ENCODE measurements around the gene MEMO1. TPM values are rescaled to one million over a fixed set of nuclear protein-coding genes. Genes with fewer than 3 reads are reported as not detected.
"Not testable (repeated sequence)": the region's sequence is repeated elsewhere in the genome, so short reads cannot be mapped to it uniquely, and the experiment has no call there.

The MEMO1 gene
- polyA plus RNA-seq (2013): 34.5 and 36.0 TPM in 2 replicates

- Histone ChIP-seq H3K23ac (ENCODE audit: low read length) (no peak within 1 kb of the TSS), H3K14ac (ENCODE audit: low read length) (peak within 1 kb of the TSS; percentile 92), H2BK5ac (ENCODE audit: low read depth, low read length, poor library complexity) (peak within 1 kb of the TSS; percentile 98), H3K79me2 (ENCODE audit: control insufficient read depth, insufficient read depth, low read length, poor library complexity) (peaks cover 16% of the 10 kb centered on the region), H3K36me3 (ENCODE audit: control insufficient read depth in 1 of 2, insufficient read depth in 2 of 2, low read length in 2 of 2) (no peaks in the 10 kb centered on the region), H3K4me1 (ENCODE audit: control insufficient read depth in 1 of 2, insufficient read depth in 2 of 2, low read length in 2 of 2) (peaks cover 0 to 4% of the 10 kb centered on the region in 2 experiments), H3K4me2 (ENCODE audit: low read length) (peak within 1 kb of the TSS; percentile 88), H3K9ac (ENCODE audit: low read length) (peak within 1 kb of the TSS; percentile 89), H4K91ac (ENCODE audit: low read depth, low read length) (peak within 1 kb of the TSS; percentile 96), H3K4ac (ENCODE audit: low read depth, low read length) (peak within 1 kb of the TSS; percentile 2), H2AFZ (ENCODE audit: insufficient read depth, low read length, poor library complexity) (peak within 1 kb of the TSS; percentile 98), H2BK120ac (ENCODE audit: insufficient read depth, low read length, poor library complexity) (peak within 1 kb of the TSS; percentile 99), H3K79me1 (ENCODE audit: low read length) (peaks cover 14% of the 10 kb centered on the region), H3K27me3 (ENCODE audit: insufficient read depth, low read length) (no peaks in the 10 kb centered on the region), H2BK12ac (ENCODE audit: low read length) (peak within 1 kb of the TSS; percentile 65), H3K27ac (ENCODE audit: low read depth, low read length) (peak within 1 kb of the TSS; percentile 100), H3K18ac (ENCODE audit: low read length) (peak within 1 kb of the TSS; percentile 20), H4K12ac (ENCODE audit: low read depth, low read length) (peak within 1 kb of the TSS; percentile 88), H3K9me3 (ENCODE audit: insufficient read depth, low read depth, low read length) (peaks cover 3% of the 10 kb centered on the region), H2AK5ac (ENCODE audit: low read length) (peak within 1 kb of the TSS; percentile 38), H3K4me3 (ENCODE audit: low read depth, low read length) (peak within 1 kb of the TSS; percentile 86), H4K8ac (ENCODE audit: low read depth, low read length) (peak within 1 kb of the TSS; percentile 99)
- WGBS (ENCODE audit: extremely low coverage, insufficient coverage, insufficient read length): no CpG with 5 or more reads among the region's 57 CpGs
- peak; percentile 75 to 84 for DNase-seq
Observed at GRCh38 chr2:32010670-32011484, at the start of gene MEMO1. TSS of gene MEMO1 (minus strand) at chr2:32011008. CDS start at chr2:32010247, 761 bp downstream.

GRCh38 chr2:32060266-32060665 lies 49.5 kb upstream of the MEMO1 start:
- H3K18ac ChIP-seq (ENCODE audit: low read length): no peak overlapping the region
- H4K12ac ChIP-seq (ENCODE audit: low read depth, low read length): no peak overlapping the region
- H3K36me3 ChIP-seq (ENCODE audit: control insufficient read depth in 1 of 2, insufficient read depth in 2 of 2, low read length in 2 of 2): no peaks in the 10 kb centered on the region
- H3K4me1 ChIP-seq (ENCODE audit: control insufficient read depth in 1 of 2, insufficient read depth in 2 of 2, low read length in 2 of 2): no peaks in the 10 kb centered on the region
- H2AK5ac ChIP-seq (ENCODE audit: low read length): no peak overlapping the region
- no peak overlapping the region for H3K9ac ChIP-seq (ENCODE audit: low read length)
- no peak overlapping the region for H3K14ac ChIP-seq (ENCODE audit: low read length)
- H2BK120ac ChIP-seq (ENCODE audit: insufficient read depth, low read length, poor library complexity): no peak overlapping the region
- H2AFZ ChIP-seq (ENCODE audit: insufficient read depth, low read length, poor library complexity): no peak overlapping the region
- no peak overlapping the region for H3K4me2 ChIP-seq (ENCODE audit: low read length)
- H2BK12ac ChIP-seq (ENCODE audit: low read length): no peak overlapping the region
- no peaks in the 10 kb centered on the region for H3K27me3 ChIP-seq (ENCODE audit: insufficient read depth, low read length)
- H3K4ac ChIP-seq (ENCODE audit: low read depth, low read length): no peak overlapping the region
- H3K79me2 ChIP-seq (ENCODE audit: control insufficient read depth, insufficient read depth, low read length, poor library complexity): peaks cover 3% of the 10 kb centered on the region
- no peak overlapping the region for H4K91ac ChIP-seq (ENCODE audit: low read depth, low read length)
- no peak for DNase-seq
- no peak overlapping the region for H4K8ac ChIP-seq (ENCODE audit: low read depth, low read length)
- H3K9me3 ChIP-seq (ENCODE audit: insufficient read depth, low read depth, low read length): no peaks in the 10 kb centered on the region
- no peak overlapping the region for H3K27ac ChIP-seq (ENCODE audit: low read depth, low read length)
- peaks cover 8% of the 10 kb centered on the region for H3K79me1 ChIP-seq (ENCODE audit: low read length)
- H2BK5ac ChIP-seq (ENCODE audit: low read depth, low read length, poor library complexity): no peak overlapping the region
- WGBS (ENCODE audit: extremely low coverage, insufficient coverage, insufficient read length): no CpG with 5 or more reads among the region's 2 CpGs
- no peak overlapping the region for H3K4me3 ChIP-seq (ENCODE audit: low read depth, low read length)
- no peak overlapping the region for H3K23ac ChIP-seq (ENCODE audit: low read length)

GRCh38 chr2:32058130-32058529 lies 47.3 kb upstream of the MEMO1 start:
- Histone ChIP-seq H3K9ac (ENCODE audit: low read length) (no peak overlapping the region), H3K79me1 (ENCODE audit: low read length) (peaks cover 3% of the 10 kb centered on the region), H4K12ac (ENCODE audit: low read depth, low read length) (no peak overlapping the region), H2AFZ (ENCODE audit: insufficient read depth, low read length, poor library complexity) (no peak overlapping the region), H3K9me3 (ENCODE audit: insufficient read depth, low read depth, low read length) (no peaks in the 10 kb centered on the region), H3K23ac (ENCODE audit: low read length) (no peak overlapping the region), H2BK5ac (ENCODE audit: low read depth, low read length, poor library complexity) (no peak overlapping the region), H2BK12ac (ENCODE audit: low read length) (no peak overlapping the region), H2AK5ac (ENCODE audit: low read length) (no peak overlapping the region), H3K4ac (ENCODE audit: low read depth, low read length) (no peak overlapping the region), H4K91ac (ENCODE audit: low read depth, low read length) (no peak overlapping the region), H3K4me2 (ENCODE audit: low read length) (no peak overlapping the region), H2BK120ac (ENCODE audit: insufficient read depth, low read length, poor library complexity) (no peak overlapping the region), H4K8ac (ENCODE audit: low read depth, low read length) (no peak overlapping the region), H3K4me1 (ENCODE audit: control insufficient read depth in 1 of 2, insufficient read depth in 2 of 2, low read length in 2 of 2) (no peaks in the 10 kb centered on the region), H3K79me2 (ENCODE audit: control insufficient read depth, insufficient read depth, low read length, poor library complexity) (no peaks in the 10 kb centered on the region), H3K36me3 (ENCODE audit: control insufficient read depth in 1 of 2, insufficient read depth in 2 of 2, low read length in 2 of 2) (no peaks in the 10 kb centered on the region), H3K14ac (ENCODE audit: low read length) (no peak overlapping the region), H3K27ac (ENCODE audit: low read depth, low read length) (no peak overlapping the region), H3K18ac (ENCODE audit: low read length) (no peak overlapping the region), H3K4me3 (ENCODE audit: low read depth, low read length) (no peak overlapping the region), H3K27me3 (ENCODE audit: insufficient read depth, low read length) (no peaks in the 10 kb centered on the region)
- WGBS (ENCODE audit: extremely low coverage, insufficient coverage, insufficient read length): no CpG with 5 or more reads among the region's 2 CpGs
- DNase-seq: peak in 1 of 2 donors; percentile 39

- not testable (repeated sequence) for H3K4me2 ChIP-seq (ENCODE audit: low read length); H3K9ac ChIP-seq (ENCODE audit: low read length); H4K12ac ChIP-seq (ENCODE audit: low read depth, low read length); H3K4me1 ChIP-seq (ENCODE audit: control insufficient read depth in 1 of 2, insufficient read depth in 2 of 2, low read length in 2 of 2); H4K91ac ChIP-seq (ENCODE audit: low read depth, low read length); H2AFZ ChIP-seq (ENCODE audit: insufficient read depth, low read length, poor library complexity); H2BK5ac ChIP-seq (ENCODE audit: low read depth, low read length, poor library complexity); H3K79me2 ChIP-seq (ENCODE audit: control insufficient read depth, insufficient read depth, low read length, poor library complexity); H3K4me3 ChIP-seq (ENCODE audit: low read depth, low read length); H3K27ac ChIP-seq (ENCODE audit: low read depth, low read length); H3K14ac ChIP-seq (ENCODE audit: low read length); H3K36me3 ChIP-seq (ENCODE audit: control insufficient read depth in 1 of 2, insufficient read depth in 2 of 2, low read length in 2 of 2); H3K4ac ChIP-seq (ENCODE audit: low read depth, low read length); H2BK12ac ChIP-seq (ENCODE audit: low read length); H3K9me3 ChIP-seq (ENCODE audit: insufficient read depth, low read depth, low read length); H2AK5ac ChIP-seq (ENCODE audit: low read length); H2BK120ac ChIP-seq (ENCODE audit: insufficient read depth, low read length, poor library complexity); H3K27me3 ChIP-seq (ENCODE audit: insufficient read depth, low read length); H3K79me1 ChIP-seq (ENCODE audit: low read length); DNase-seq; H4K8ac ChIP-seq (ENCODE audit: low read depth, low read length); H3K23ac ChIP-seq (ENCODE audit: low read length); H3K18ac ChIP-seq (ENCODE audit: low read length)
- no CpG with 5 or more reads among the region's 3 CpGs for WGBS (ENCODE audit: extremely low coverage, insufficient coverage, insufficient read length)
Observed at GRCh38 chr2:32054583-32054982, 43.8 kb upstream of the MEMO1 start.

Data from trophoblast cell (in vitro differentiated cells and primary cell).